ES-I3 (cell line): ENCODE data around the gene ANO2.

Experiments
- H3K36me3 ChIP-seq: 2 replicates; pipeline ENCODE4 v1.6.1; 2013; ENCODE audit warnings: mild to moderate bottlenecking, low read length, control low read depth, moderate library complexity; ENCODE audit not compliant: insufficient read depth
- H3K4me1 ChIP-seq: 2 replicates; pipeline ENCODE4 v1.6.1; 2013; ENCODE audit warnings: mild to moderate bottlenecking, control low read depth, low read length; ENCODE audit not compliant: insufficient read depth
- H3K9ac ChIP-seq: 2 replicates; pipeline ENCODE4 v1.6.1; 2013; ENCODE audit warnings: low read depth, mild to moderate bottlenecking, low read length, moderate library complexity
- H3K9me3 ChIP-seq: 2 replicates; pipeline ENCODE4 v1.6.1; 2013; ENCODE audit warnings: mild to moderate bottlenecking, low read length, moderate library complexity; ENCODE audit not compliant: control insufficient read depth, insufficient read depth

Gene ANO2

DNA sequence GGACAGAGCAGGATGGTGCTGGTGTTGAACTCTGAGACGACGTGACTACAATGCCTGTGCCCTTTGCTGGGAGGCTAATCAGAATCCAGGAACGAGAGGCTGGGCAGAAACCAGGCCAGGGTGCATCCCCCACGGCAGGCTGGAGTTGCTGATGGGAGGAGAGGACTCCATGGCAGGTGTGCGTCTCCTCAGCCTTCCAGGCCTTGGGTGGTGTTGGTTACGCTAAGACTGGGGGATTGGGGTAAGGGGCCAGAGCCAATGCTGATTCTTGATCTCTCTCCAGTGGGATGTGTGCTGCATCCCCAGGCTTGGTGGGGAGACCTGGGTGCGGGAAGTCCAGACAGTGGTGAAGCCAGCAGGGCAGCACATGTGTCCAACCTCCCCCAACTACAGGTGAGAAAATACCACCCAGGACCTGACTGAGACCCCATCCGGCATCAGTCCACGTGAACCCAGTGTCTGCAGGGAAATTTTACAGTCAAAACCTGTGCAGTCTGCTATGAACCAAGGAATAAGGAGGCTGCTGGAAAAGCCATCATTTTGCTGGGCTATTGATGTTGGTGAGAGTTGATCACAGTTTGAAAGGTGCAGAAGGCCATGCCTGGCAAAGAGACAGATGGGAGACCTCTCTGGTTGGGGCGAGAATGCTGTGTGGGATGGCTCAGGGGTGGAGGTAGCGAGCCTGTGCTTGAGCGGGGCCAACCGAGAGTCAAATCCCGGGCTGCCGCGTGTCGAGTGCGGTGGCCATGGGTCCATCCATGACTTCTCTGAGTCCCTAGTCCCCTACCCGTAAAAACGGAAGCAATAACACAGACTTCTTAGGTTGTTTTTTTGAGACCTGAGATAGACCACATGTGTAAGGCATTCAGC, 423.4 kb downstream of the ANO2 start:
- no peaks in the 10 kb centered on the region for H3K36me3 ChIP-seq
- H3K9me3 ChIP-seq, result no peaks in the 10 kb centered on the region
- H3K4me1 ChIP-seq, result 0 out of 2 replicates have a peak, but pooled peaks cover 9% of the 10 kb centered on the region
- H3K9ac ChIP-seq, result no peak overlapping the region

DNA sequence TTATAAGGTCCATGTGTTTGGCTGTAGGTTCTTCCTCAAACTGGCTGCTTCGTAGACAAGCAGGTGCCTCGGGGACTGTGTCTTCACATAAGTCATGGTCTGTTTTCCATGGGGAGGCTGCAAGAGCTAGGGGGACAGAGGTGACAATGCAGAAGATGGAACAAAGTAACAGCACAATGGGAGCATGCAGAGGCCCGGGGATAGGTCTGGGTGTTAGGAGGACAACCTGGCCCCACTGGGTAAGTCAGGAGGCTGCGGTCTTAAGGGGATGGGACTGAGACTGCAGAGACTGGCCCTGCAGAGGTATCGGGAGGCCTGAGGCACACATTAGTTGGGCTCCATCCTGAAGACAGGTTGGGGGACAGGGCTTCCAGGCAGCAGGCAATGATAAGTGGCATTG, 424.2 kb downstream of the ANO2 start:
- Histone ChIP-seq H3K4me1 (0 out of 2 replicates have a peak, but pooled peaks cover 9% of the 10 kb centered on the region), H3K36me3 (no peaks in the 10 kb centered on the region), H3K9ac (no peak overlapping the region), H3K9me3 (no peaks in the 10 kb centered on the region)

- H3K9me3 ChIP-seq, result no peaks in the 10 kb centered on the region
- H3K36me3 ChIP-seq, result no peaks in the 10 kb centered on the region
- 0 out of 2 replicates have a peak, but pooled peaks cover 9% of the 10 kb centered on the region for H3K4me1 ChIP-seq
- no peak overlapping the region for H3K9ac ChIP-seq
These were observed 425.0 kb downstream of the ANO2 start for GRCh38 chr12:5520037-5520436.

DNA sequence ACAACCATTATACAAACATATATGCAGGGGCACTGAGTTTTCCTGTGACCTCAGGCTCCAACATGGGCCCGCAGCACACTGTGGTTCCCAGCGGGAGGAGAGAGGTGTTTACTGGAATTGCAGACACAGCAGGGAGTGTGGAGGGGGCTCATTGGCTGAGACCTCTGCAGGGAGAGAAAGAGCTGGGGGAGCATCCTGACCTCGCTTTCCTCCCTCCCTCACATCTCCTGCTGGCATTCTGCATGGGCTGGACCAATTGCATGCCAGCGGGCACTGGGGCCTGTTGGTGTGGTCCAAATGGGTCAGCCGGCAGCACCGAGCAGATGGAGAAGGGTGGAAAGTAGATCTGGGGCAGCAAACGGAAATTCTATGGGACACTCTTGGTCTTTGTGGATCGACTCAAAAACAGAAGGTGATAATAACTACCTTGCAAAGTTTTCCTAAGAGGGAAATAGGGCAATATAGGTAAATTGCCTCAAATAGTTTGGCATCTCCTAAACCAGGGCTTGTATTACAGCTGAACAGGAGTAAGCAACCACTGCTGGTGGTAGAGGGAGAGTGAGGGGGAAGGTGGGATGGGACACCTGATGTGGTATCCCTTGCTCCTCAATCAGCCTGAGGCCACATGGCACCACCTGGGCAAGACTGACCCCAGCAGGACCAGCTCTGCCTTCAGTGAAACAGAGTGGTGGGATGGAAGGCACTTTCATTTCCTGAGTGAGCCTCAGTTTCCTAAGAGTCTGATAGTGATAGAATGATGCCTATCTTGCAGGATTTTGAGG, 426.3 kb downstream of the ANO2 start:
- no peaks in the 10 kb centered on the region for H3K9me3 ChIP-seq
- H3K4me1 ChIP-seq, result 0 out of 2 replicates have a peak, but pooled peaks cover 9% of the 10 kb centered on the region

GRCh38 chr12:5516371-5517241, 428.5 kb downstream of the ANO2 start:
- Histone ChIP-seq H3K9ac (no peak overlapping the region), H3K36me3 (no peaks in the 10 kb centered on the region), H3K9me3 (no peaks in the 10 kb centered on the region), H3K4me1 (0 out of 2 replicates have a peak, but pooled peaks cover 9% of the 10 kb centered on the region)

More for the DNA sequence above, 426.3 kb downstream of the ANO2 start:
- H3K9ac ChIP-seq, result no peak overlapping the region
- no peaks in the 10 kb centered on the region for H3K36me3 ChIP-seq

DNA sequence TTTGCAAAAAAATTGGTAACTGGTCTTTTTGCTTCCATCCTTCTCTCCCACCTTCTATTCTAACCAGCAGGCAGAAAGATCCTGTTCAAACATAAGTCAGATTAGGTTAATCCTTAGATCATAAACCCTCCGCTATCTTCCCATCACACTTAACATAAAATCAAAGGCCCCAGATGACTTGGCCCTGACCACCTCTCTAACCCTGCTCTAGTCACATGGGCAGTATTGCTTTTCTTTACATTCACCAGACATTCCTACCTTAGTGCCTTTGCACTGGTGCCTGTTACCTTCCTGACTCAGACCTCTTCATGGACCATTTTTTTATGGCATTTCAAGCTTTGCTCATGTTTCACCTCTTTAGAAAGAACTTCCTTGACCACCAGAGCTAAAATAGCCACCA, 429.6 kb downstream of the ANO2 start:
- H3K36me3 ChIP-seq, result no peaks in the 10 kb centered on the region
- no peak overlapping the region for H3K9ac ChIP-seq
- H3K9me3 ChIP-seq, result no peaks in the 10 kb centered on the region
- H3K4me1 ChIP-seq, result 0 out of 2 replicates have a peak, but pooled peaks cover 9% of the 10 kb centered on the region

DNA sequence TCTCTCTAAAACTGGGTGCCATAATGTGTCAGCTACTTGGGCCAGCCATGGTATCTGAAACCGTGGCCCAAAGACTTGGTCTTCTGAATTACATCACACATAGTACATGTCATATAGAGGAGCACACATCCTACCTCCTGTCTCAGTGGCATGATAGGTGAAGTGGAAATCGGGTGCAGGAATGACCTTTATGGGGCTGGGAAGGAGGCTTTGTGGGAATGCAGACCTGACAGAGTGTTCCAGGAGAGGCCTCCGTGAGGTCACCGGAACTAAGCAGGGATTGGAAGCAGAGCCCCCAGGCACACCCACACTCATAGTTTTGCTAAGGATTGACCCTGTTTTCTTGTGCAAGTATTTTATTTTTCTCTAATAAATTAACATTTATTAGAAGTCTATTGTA, 430.5 kb downstream of the ANO2 start:
- Histone ChIP-seq H3K36me3 (no peaks in the 10 kb centered on the region), H3K9me3 (no peaks in the 10 kb centered on the region), H3K4me1 (0 out of 2 replicates have a peak, but pooled peaks cover 9% of the 10 kb centered on the region), H3K9ac (no peak overlapping the region)

- H3K9me3 ChIP-seq, result no peaks in the 10 kb centered on the region
- no peak overlapping the region for H3K9ac ChIP-seq
- H3K4me1 ChIP-seq, result 0 out of 2 replicates have a peak, but pooled peaks cover 9% of the 10 kb centered on the region
- H3K36me3 ChIP-seq, result no peaks in the 10 kb centered on the region
These were observed 431.0 kb downstream of the ANO2 start for GRCh38 chr12:5514016-5514415.

- Histone ChIP-seq H3K4me1 (0 out of 2 replicates have a peak, but pooled peaks cover 3% of the 10 kb centered on the region), H3K9me3 (no peaks in the 10 kb centered on the region), H3K9ac (no peak overlapping the region)
These were observed 431.7 kb downstream of the ANO2 start for GRCh38 chr12:5513406-5513805.

More at GRCh38 chr12:5513406-5513805, 431.7 kb downstream of the ANO2 start:
- H3K36me3 ChIP-seq, result no peaks in the 10 kb centered on the region
